IMR-90 (cell line): ENCODE results near the gene OSBP2.

ENCODE experiments used
- BHLHE40 ChIP-seq: fragments of 150-350 bp; IDR thresholded peaks from 2 replicates; pipeline ENCODE4 v1.6.1; 2016; ENCODE audit warnings: mild to moderate bottlenecking, low read depth, low read length
- CEBPB ChIP-seq: IDR thresholded peaks from 2 replicates; pipeline ENCODE4 v1.6.1; 2012; ENCODE audit warnings: low read depth, low read length, improper control_type of control experiment
- FOS ChIP-seq: fragments of 150-350 bp; IDR thresholded peaks from 2 replicates; pipeline ENCODE4 v1.6.1; 2016; ENCODE audit warnings: low read depth, low read length
- MAFK ChIP-seq: IDR thresholded peaks from 2 replicates; pipeline ENCODE4 v1.6.1; 2012; ENCODE audit warnings: low read depth, low read length, improper control_type of control experiment
- MAZ ChIP-seq: IDR thresholded peaks from 2 replicates; pipeline ENCODE4 v1.6.1; 2012; ENCODE audit warnings: low read depth, mild to moderate bottlenecking, low read length, improper control_type of control experiment, moderate library complexity, borderline replicate concordance
- POLR2A ChIP-seq: IDR thresholded peaks from 2 replicates; pipeline ENCODE4 v1.6.1; 2012; ENCODE audit warnings: mild to moderate bottlenecking, low read depth, low read length
- RAD21 ChIP-seq: IDR thresholded peaks from 2 replicates; pipeline ENCODE4 v1.6.1; 2012; ENCODE audit warnings: low read length, improper control_type of control experiment
- RFX5 ChIP-seq: IDR thresholded peaks from 2 replicates; pipeline ENCODE4 v1.8.0; 2012; ENCODE audit warnings: low read depth, mild to moderate bottlenecking, low read length, moderate library complexity
- TF ChIP-seq, protein P1 (sequence below): conservative IDR thresholded peaks from 2 replicates; pipeline ENCODE4 v1.5.1; 2012; ENCODE audit warnings: mild to moderate bottlenecking, low read depth, low read length, improper control_type of control experiment
- TF ChIP-seq, protein P2 (sequence below): fragments of 150-350 bp; IDR thresholded peaks from 2 replicates; pipeline ENCODE4 v1.6.1; 2017; ENCODE audit warnings: mild to moderate bottlenecking, antibody characterized with exemption, low read length, low read depth
- TF ChIP-seq, protein P3 (sequence below): fragments of 150-350 bp; IDR thresholded peaks from 2 replicates; pipeline ENCODE4 v1.6.1; 2016; ENCODE audit warnings: low read depth, mild to moderate bottlenecking, low read length, moderate library complexity, borderline replicate concordance

DNA sequence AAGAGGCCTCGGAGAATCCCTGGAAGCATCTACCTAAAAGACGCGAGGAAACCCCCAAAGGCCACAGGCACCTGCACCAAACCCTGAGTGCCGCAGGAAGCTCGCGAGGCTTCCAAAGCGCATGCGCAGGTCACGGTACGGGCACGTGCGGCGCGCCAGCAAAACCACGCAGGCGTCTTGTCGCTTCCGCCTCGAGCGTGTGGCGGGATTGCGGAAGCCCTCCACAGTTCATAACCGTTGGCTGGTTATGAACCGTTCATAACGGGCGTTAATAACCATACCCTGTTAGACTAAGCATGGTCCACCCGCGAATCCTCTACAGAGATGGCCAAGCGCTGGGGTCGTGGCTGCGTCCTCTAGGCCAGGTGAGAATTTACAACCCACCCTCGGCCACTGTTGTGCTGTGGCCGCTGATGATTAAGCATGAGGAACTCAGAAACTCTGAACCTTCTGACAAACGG, 227.5 kb downstream of the OSBP2 start:
- TF ChIP-seq POLR2A (no peak), RFX5 (no peak), MAZ (no peak), RAD21 (no peak), BHLHE40 (peak; percentile 94), MAFK (no peak), FOS (no peak), CEBPB (no peak)
- TF ChIP-seq, protein P1, sequence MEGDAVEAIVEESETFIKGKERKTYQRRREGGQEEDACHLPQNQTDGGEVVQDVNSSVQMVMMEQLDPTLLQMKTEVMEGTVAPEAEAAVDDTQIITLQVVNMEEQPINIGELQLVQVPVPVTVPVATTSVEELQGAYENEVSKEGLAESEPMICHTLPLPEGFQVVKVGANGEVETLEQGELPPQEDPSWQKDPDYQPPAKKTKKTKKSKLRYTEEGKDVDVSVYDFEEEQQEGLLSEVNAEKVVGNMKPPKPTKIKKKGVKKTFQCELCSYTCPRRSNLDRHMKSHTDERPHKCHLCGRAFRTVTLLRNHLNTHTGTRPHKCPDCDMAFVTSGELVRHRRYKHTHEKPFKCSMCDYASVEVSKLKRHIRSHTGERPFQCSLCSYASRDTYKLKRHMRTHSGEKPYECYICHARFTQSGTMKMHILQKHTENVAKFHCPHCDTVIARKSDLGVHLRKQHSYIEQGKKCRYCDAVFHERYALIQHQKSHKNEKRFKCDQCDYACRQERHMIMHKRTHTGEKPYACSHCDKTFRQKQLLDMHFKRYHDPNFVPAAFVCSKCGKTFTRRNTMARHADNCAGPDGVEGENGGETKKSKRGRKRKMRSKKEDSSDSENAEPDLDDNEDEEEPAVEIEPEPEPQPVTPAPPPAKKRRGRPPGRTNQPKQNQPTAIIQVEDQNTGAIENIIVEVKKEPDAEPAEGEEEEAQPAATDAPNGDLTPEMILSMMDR: no peak
- TF ChIP-seq, protein P2, sequence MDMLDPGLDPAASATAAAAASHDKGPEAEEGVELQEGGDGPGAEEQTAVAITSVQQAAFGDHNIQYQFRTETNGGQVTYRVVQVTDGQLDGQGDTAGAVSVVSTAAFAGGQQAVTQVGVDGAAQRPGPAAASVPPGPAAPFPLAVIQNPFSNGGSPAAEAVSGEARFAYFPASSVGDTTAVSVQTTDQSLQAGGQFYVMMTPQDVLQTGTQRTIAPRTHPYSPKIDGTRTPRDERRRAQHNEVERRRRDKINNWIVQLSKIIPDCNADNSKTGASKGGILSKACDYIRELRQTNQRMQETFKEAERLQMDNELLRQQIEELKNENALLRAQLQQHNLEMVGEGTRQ: peak; percentile 69; the same call in 1 of the 2 replicates
- TF ChIP-seq, protein P3, sequence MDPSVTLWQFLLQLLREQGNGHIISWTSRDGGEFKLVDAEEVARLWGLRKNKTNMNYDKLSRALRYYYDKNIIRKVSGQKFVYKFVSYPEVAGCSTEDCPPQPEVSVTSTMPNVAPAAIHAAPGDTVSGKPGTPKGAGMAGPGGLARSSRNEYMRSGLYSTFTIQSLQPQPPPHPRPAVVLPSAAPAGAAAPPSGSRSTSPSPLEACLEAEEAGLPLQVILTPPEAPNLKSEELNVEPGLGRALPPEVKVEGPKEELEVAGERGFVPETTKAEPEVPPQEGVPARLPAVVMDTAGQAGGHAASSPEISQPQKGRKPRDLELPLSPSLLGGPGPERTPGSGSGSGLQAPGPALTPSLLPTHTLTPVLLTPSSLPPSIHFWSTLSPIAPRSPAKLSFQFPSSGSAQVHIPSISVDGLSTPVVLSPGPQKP: no peak
